ENCODE measurements around the gene HLA-A.

HLA-A gene

GRCh38 chr6:29984992-29985391, 42.7 kb downstream of the HLA-A start:
- DNase-seq (ENCODE audit: low spot score) (no peak), FAIRE-seq (no peak)

- FAIRE-seq (no peak), DNase-seq (ENCODE audit: low spot score) (no peak)
Measured at GRCh38 chr6:29986179-29986781, 43.9 kb downstream of the HLA-A start.

- no peak for FAIRE-seq
- DNase-seq (ENCODE audit: low spot score): no peak
Measured at GRCh38 chr6:29989211-29989610, 46.9 kb downstream of the HLA-A start.

GRCh38 chr6:29990931-29991330, 48.6 kb downstream of the HLA-A start:
- DNase-seq (ENCODE audit: low spot score): no peak
- FAIRE-seq: no peak

- no peak for DNase-seq (ENCODE audit: low spot score)
- no peak for FAIRE-seq
Measured at GRCh38 chr6:29992807-29993206, 50.5 kb downstream of the HLA-A start.

GRCh38 chr6:29994826-29995225, 52.5 kb downstream of the HLA-A start:
- DNase-seq (ENCODE audit: low spot score) (no peak), FAIRE-seq (no peak)

- no peak for FAIRE-seq
- no peak for DNase-seq (ENCODE audit: low spot score)
Measured at GRCh38 chr6:29995340-29995777, 53.0 kb downstream of the HLA-A start.

All from urothelium cell line (cell line).